ENCODE measurements around the gene CDK9. TPM values are rescaled to one million over a fixed set of nuclear protein-coding genes. Genes with fewer than 3 reads are reported as not detected.

CDK9 gene
- total and polyA plus RNA-seq, 2 of the 4 experiments (the other 2 are of a cell fraction) = 30.3 to 49.9 TPM

- no peak for ATAC-seq (ENCODE audit: low read depth)
- POLR2A ChIA-PET (ENCODE audit: unreplicated experiment) = interaction anchor here (0.6 kb wide), 1 partner anchor 1681 kb away, joined by 5 read pairs; no protein-coding TSS in a partner anchor
Observed at GRCh38 chr9:127769929-127770582, 15.8 kb upstream of the CDK9 start.

More at GRCh38 chr9:127769929-127770582, 15.8 kb upstream of the CDK9 start:
- Histone ChIP-seq H4K20me1 (ENCODE audit: insufficient read depth, low read length) (no peaks in the 10 kb centered on the region), H2AK5ac (ENCODE audit: low read depth, low read length) (no peak overlapping the region; the same call in 1 of the 2 replicates), H4K5ac (ENCODE audit: low read depth, low read length) (no peak overlapping the region), H2AK9ac (replicated peaks; ENCODE audit: low read depth, low read length, poor library complexity) (peak overlapping the region; percentile 2), H3K56ac (ENCODE audit: extremely low read depth, insufficient read depth, low read length) (no peak overlapping the region), H3K4ac (ENCODE audit: low read depth, low read length) (no peak overlapping the region), H2AFZ (replicated peaks; ENCODE audit: low read length, poor library complexity) (peak overlapping the region; percentile 94), H4K8ac (ENCODE audit: low read depth in 2 of 2, low read length in 2 of 2) (no peak overlapping the region), H2BK15ac (ENCODE audit: low read depth, low read length) (no peak overlapping the region), H3K4me2 (ENCODE audit: low read depth, low read length) (no peak overlapping the region), H2BK5ac (ENCODE audit: low read depth, low read length, poor library complexity, severe bottlenecking) (no peak overlapping the region), H3K4me1 (ENCODE audit: control insufficient read depth, insufficient read depth, low read length) (peaks cover 2% of the 10 kb centered on the region; the same call in 1 of the 2 replicates), H3K27me3 (ENCODE audit: control insufficient read depth, insufficient read depth, low read length) (peaks cover 5% of the 10 kb centered on the region), H3K9ac (ENCODE audit: low read depth, low read length) (no peak overlapping the region), H3K36me3 (ENCODE audit: control insufficient read depth, insufficient read depth, low read length) (no peaks in the 10 kb centered on the region), H3K9me3 (ENCODE audit: control insufficient read depth, insufficient read depth, low read length) (no peaks in the 10 kb centered on the region), H3K9me1 (ENCODE audit: insufficient read depth, low read length) (no peaks in the 10 kb centered on the region; the same call in 1 of the 2 replicates), H2BK20ac (ENCODE audit: low read depth, low read length) (no peak overlapping the region), H2BK120ac (ENCODE audit: low read depth, low read length) (no peak overlapping the region), H3K18ac (ENCODE audit: low read depth, low read length) (no peak overlapping the region), H3K27ac (ENCODE audit: insufficient read depth, low read length) (no peak overlapping the region), H4K91ac (ENCODE audit: insufficient read depth, low read depth, low read length) (no peak overlapping the region), H3K4me3 (ENCODE audit: insufficient read depth, low read depth, low read length) (no peak overlapping the region), H3K79me1 (ENCODE audit: low read depth in 1 of 2, low read length in 2 of 2) (no peaks in the 10 kb centered on the region), H3K23ac (ENCODE audit: low read depth, low read length) (no peak overlapping the region), H3K14ac (replicated peaks; ENCODE audit: low read depth, low read length) (no peak overlapping the region)
- CTCF ChIA-PET = no interaction called here
- in situ Hi-C loops (cut with MboI; ENCODE audit: low sequenced_read_pairs) = no loop called here
- BruUV-seq (replicated peaks) = no TSS peak
- no peak for DNase-seq
- dilution Hi-C loops (cut with HindIII; ENCODE audit: low sequenced_read_pairs, unreplicated experiment) = no loop called here
- no CpG with 5 or more reads among the region's 4 CpGs for WGBS, 2 experiments (ENCODE audit: extremely low coverage in 2 of 2, insufficient read length in 1 of 2)
- TF ChIP-seq CEBPB (IDR thresholded peaks at IDR 0.05; ENCODE audit: low read depth, low read length) (no peak), ELK1 (IDR thresholded peaks at IDR 0.05; ENCODE audit: borderline replicate concordance, low read depth, low read length) (no peak), FOS (IDR thresholded peaks at IDR 0.05; ENCODE audit: low read depth, low read length) (no peak), RAD21 (IDR thresholded peaks at IDR 0.05; ENCODE audit: low read length) (no peak), CHD1 (IDR thresholded peaks at IDR 0.05; ENCODE audit: low read depth, low read length) (no peak), RFX5 (IDR thresholded peaks at IDR 0.05; ENCODE audit: low read depth, low read length) (no peak), USF2 (IDR thresholded peaks at IDR 0.05; ENCODE audit: low read depth, low read length) (no peak), RCOR1 (IDR thresholded peaks at IDR 0.05; ENCODE audit: insufficient replicate concordance, low read length) (no peak), POLR2A (IDR thresholded peaks at IDR 0.05; ENCODE audit: low read depth, low read length) (no peak), MAFK (IDR thresholded peaks at IDR 0.05; ENCODE audit: low read depth, low read length) (no peak), CTCF (conservative IDR thresholded peaks at IDR 0.05; ENCODE audit: low read depth, low read length) (no peak), MAZ (IDR thresholded peaks at IDR 0.05; ENCODE audit: borderline replicate concordance, low read depth, low read length) (no peak), NFE2L2 (IDR thresholded peaks at IDR 0.05; ENCODE audit: low read depth, low read length) (no peak)
- intact Hi-C loops (cut with micrococcal nuclease) = no loop called here
